NCI-H524 treated with DMSO at 0.1 percent for 48 hours (cell line): ENCODE data around the gene GARIN1A.

Experiments used
- DNase-seq: peaks from one replicate; lab custom pipeline; 2025; lab: John Stamatoyannopoulos, UW

Gene GARIN1A

GRCh38 chr7:128718967-128719642, 47.0 kb downstream of the GARIN1A start:
- no peak for DNase-seq

GRCh38 chr7:128721376-128721775, 49.3 kb downstream of the GARIN1A start:
- no peak for DNase-seq
